Sigmoid colon (tissue), 3 donors: ENCODE results near the gene ENC1.

ENCODE experiments used
- POLR2A ChIP-seq, 2 donors: fragments of 450-650 bp; IDR thresholded peaks; one replicate each; pipeline ENCODE4 v1.6.1; 2016; ENCODE audit warnings: antibody characterized with exemption in 2 of 2, mild to moderate bottlenecking in 2 of 2, moderate library complexity in 2 of 2
- TF ChIP-seq, protein P1 (sequence below), 4 experiments: fragments of 450-650 bp in 3 of 4; fragments of 200-600 bp in 1 of 4; IDR thresholded peaks; one replicate each; pipeline ENCODE4 v1.5.1; 2016 to 2019; ENCODE audit warnings: antibody characterized with exemption in 4 of 4, mild to moderate bottlenecking in 3 of 4, moderate library complexity in 2 of 4

DNA sequence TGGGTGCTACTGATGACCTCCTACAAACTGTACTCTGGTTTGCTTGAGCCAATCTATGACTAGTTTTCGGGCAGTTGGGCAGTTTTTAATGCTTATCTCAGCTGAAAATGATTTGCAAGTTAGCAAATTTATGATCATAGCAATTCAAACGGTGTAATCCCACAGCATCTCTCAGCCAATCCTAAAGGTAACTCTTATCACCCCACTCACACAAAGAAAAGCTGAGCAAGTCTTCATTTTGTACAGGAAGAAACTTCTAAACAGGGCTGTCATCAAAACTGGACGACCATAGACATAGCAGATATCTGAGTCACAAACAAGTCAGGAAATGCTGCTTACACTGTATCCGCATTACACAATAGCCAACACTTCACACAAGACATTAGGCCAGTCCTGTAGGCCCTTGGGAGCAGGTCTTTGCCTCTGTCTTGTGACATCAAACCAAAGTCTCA lies 2.6 kb upstream of the ENC1 start:
- no peak for TF ChIP-seq POLR2A (IDR thresholded peaks at IDR 0.05)
- TF ChIP-seq, protein P1, sequence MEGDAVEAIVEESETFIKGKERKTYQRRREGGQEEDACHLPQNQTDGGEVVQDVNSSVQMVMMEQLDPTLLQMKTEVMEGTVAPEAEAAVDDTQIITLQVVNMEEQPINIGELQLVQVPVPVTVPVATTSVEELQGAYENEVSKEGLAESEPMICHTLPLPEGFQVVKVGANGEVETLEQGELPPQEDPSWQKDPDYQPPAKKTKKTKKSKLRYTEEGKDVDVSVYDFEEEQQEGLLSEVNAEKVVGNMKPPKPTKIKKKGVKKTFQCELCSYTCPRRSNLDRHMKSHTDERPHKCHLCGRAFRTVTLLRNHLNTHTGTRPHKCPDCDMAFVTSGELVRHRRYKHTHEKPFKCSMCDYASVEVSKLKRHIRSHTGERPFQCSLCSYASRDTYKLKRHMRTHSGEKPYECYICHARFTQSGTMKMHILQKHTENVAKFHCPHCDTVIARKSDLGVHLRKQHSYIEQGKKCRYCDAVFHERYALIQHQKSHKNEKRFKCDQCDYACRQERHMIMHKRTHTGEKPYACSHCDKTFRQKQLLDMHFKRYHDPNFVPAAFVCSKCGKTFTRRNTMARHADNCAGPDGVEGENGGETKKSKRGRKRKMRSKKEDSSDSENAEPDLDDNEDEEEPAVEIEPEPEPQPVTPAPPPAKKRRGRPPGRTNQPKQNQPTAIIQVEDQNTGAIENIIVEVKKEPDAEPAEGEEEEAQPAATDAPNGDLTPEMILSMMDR (IDR thresholded peaks at IDR 0.05), result no peak
